Measurements from ENCODE around the gene HCN2. TPM values are rescaled to one million over a fixed set of nuclear protein-coding genes. Genes with fewer than 3 reads are reported as not detected.
A peak's percentile ranks its signal among the peaks of the same experiment; 100 is the strongest.

HCN2 gene
- total RNA-seq, 6 donors from 2014 or later, result 0.46 to 0.47 (median 0.46) TPM; not detected in 3

- Histone ChIP-seq H3K27me3 (no peaks in the 10 kb centered on the region), H3K36me3 (peaks cover 0 to 26% (median 20%) of the 10 kb centered on the region in 4 donors), H3K4me1 (peaks cover 12 to 19% (median 14%) of the 10 kb centered on the region in 4 donors), H3K4me3 (no peak overlapping the region), H3K27ac (no peak overlapping the region), H3K9me3 (no peaks in the 10 kb centered on the region)
- TF ChIP-seq CTCF (IDR thresholded peaks at IDR 0.05) (no peak), POLR2A (IDR thresholded peaks at IDR 0.05) (no peak), POLR2AphosphoS5 (IDR thresholded peaks at IDR 0.05) (no peak), EP300 (IDR thresholded peaks at IDR 0.05) (no peak)
- WGBS, 2 donors, result 79 to 82% methylated on average over 10 to 14 of the region's 17 CpGs
- DNase-seq, result peak in 1 of 2 donors; percentile 76
- ATAC-seq (ENCODE audit: low FRiP score in 2 of 2), result no peak
Measured at GRCh38 chr19:641702-642101, 52.0 kb downstream of the HCN2 start.

GRCh38 chr19:642767-643727 is 53.4 kb downstream of the HCN2 start:
- no peaks in the 10 kb centered on the region for H3K27me3 ChIP-seq
- no peak for ATAC-seq (ENCODE audit: low FRiP score in 2 of 2)
- no peak overlapping the region for H3K27ac ChIP-seq
- WGBS, 2 donors, result 86 to 96% methylated on average over 27 to 67 of the region's 70 CpGs
- H3K4me1 ChIP-seq, result peaks cover 12 to 19% (median 14%) of the 10 kb centered on the region in 4 donors
- H3K4me3 ChIP-seq, result no peak overlapping the region
- H3K36me3 ChIP-seq, result peaks cover 11 to 40% (median 34%) of the 10 kb centered on the region in 4 donors
- H3K9me3 ChIP-seq, result no peaks in the 10 kb centered on the region
- peak in 1 of 2 donors; percentile 84 for DNase-seq
- TF ChIP-seq POLR2AphosphoS5 (IDR thresholded peaks at IDR 0.05) (no peak), CTCF (IDR thresholded peaks at IDR 0.05) (no peak)

GRCh38 chr19:643736-644135 is 54.1 kb downstream of the HCN2 start:
- DNase-seq (peak in 1 of 2 donors; percentile 75), ATAC-seq (ENCODE audit: low FRiP score in 2 of 2) (no peak)
- Histone ChIP-seq H3K4me3 (no peak overlapping the region), H3K4me1 (peaks cover 10 to 15% (median 11%) of the 10 kb centered on the region in 4 donors), H3K27ac (no peak overlapping the region), H3K9me3 (no peaks in the 10 kb centered on the region), H3K36me3 (peaks cover 15 to 47% (median 41%) of the 10 kb centered on the region in 4 donors), H3K27me3 (no peaks in the 10 kb centered on the region)
- TF ChIP-seq POLR2AphosphoS5 (IDR thresholded peaks at IDR 0.05) (no peak), EP300 (IDR thresholded peaks at IDR 0.05) (no peak), POLR2A (IDR thresholded peaks at IDR 0.05) (no peak)
- 89 to 92% methylated on average over 21 to 24 of the region's 24 CpGs for WGBS, 2 donors

GRCh38 chr19:644363-644762 is 54.7 kb downstream of the HCN2 start:
- Histone ChIP-seq H3K4me1 (peaks cover 4 to 9% (median 4%) of the 10 kb centered on the region in 4 donors), H3K36me3 (peaks cover 15 to 53% (median 47%) of the 10 kb centered on the region in 4 donors), H3K27me3 (no peaks in the 10 kb centered on the region), H3K4me3 (no peak overlapping the region), H3K27ac (no peak overlapping the region), H3K9me3 (no peaks in the 10 kb centered on the region)
- TF ChIP-seq EP300 (IDR thresholded peaks at IDR 0.05) (no peak), POLR2A (IDR thresholded peaks at IDR 0.05) (no peak), POLR2AphosphoS5 (IDR thresholded peaks at IDR 0.05) (no peak), CTCF (IDR thresholded peaks at IDR 0.05) (no peak)
- DNase-seq, result no peak
- 84 to 87% methylated on average over 19 to 27 of the region's 28 CpGs for WGBS, 2 donors
- no peak for ATAC-seq (ENCODE audit: low FRiP score in 2 of 2)

- H3K36me3 ChIP-seq, result peaks cover 15 to 57% (median 51%) of the 10 kb centered on the region in 4 donors
- H3K4me1 ChIP-seq, result peaks cover 3 to 4% (median 3%) of the 10 kb centered on the region in 4 donors
- H3K9me3 ChIP-seq, result no peaks in the 10 kb centered on the region
- TF ChIP-seq CTCF (IDR thresholded peaks at IDR 0.05) (no peak), EP300 (IDR thresholded peaks at IDR 0.05) (no peak), POLR2A (IDR thresholded peaks at IDR 0.05) (no peak), POLR2AphosphoS5 (IDR thresholded peaks at IDR 0.05) (no peak)
- WGBS, 2 donors, result 87 to 100% methylated on average over 3 to 12 of the region's 14 CpGs
- no peak overlapping the region for H3K4me3 ChIP-seq
- DNase-seq (peak in 1 of 2 donors; percentile 78), ATAC-seq (ENCODE audit: low FRiP score in 2 of 2) (no peak)
- H3K27ac ChIP-seq, result no peak overlapping the region
- no peaks in the 10 kb centered on the region for H3K27me3 ChIP-seq
Measured at GRCh38 chr19:644789-645188, 55.1 kb downstream of the HCN2 start.

Measured in upper lobe of left lung (tissue), 6 donors.